GM19328 (cell line): Measurements from ENCODE around the gene KIF4B.
"Not testable (repeated sequence)": the region's sequence is repeated elsewhere in the genome, so short reads cannot be mapped to it uniquely, and the experiment has no call there.

ENCODE experiments used
- ATAC-seq: cut with Tn5 transposase; IDR thresholded peaks from one replicate; pipeline ENCODE4 v1.9.1; 2021; ENCODE audit warnings: mild to moderate bottlenecking, moderate library complexity; ENCODE audit not compliant: unreplicated experiment

The KIF4B gene

GRCh38 chr5:155004138-155004744 lies 9.3 kb upstream of the KIF4B start:
- ATAC-seq: no peak

GRCh38 chr5:155006265-155006664 lies 7.3 kb upstream of the KIF4B start:
- not testable (repeated sequence) for ATAC-seq

- no peak for ATAC-seq
Observed at GRCh38 chr5:155008669-155009068, 4.9 kb upstream of the KIF4B start.

- ATAC-seq: no peak
Observed at GRCh38 chr5:155010881-155011280, 2.7 kb upstream of the KIF4B start.

GRCh38 chr5:155015239-155015638 lies 1.7 kb downstream of the KIF4B start:
- ATAC-seq: no peak

- ATAC-seq: peak; percentile 98
Observed at GRCh38 chr5:155017610-155018009, 4.1 kb downstream of the KIF4B start.

GRCh38 chr5:155019601-155020226 lies 6.2 kb downstream of the KIF4B start:
- no peak for ATAC-seq

GRCh38 chr5:155021842-155022241 lies 8.3 kb downstream of the KIF4B start:
- no peak for ATAC-seq

GRCh38 chr5:155023320-155023719 lies 9.8 kb downstream of the KIF4B start:
- no peak for ATAC-seq

GRCh38 chr5:155024015-155024414 lies 10.5 kb downstream of the KIF4B start:
- ATAC-seq: no peak

GRCh38 chr5:155025895-155026294 lies 12.3 kb downstream of the KIF4B start:
- ATAC-seq: no peak

GRCh38 chr5:155027993-155028629 lies 14.6 kb downstream of the KIF4B start:
- ATAC-seq: no peak

GRCh38 chr5:155029240-155029639 lies 15.7 kb downstream of the KIF4B start:
- ATAC-seq: no peak

GRCh38 chr5:155034145-155034744 lies 20.7 kb downstream of the KIF4B start:
- ATAC-seq: not testable (repeated sequence)

GRCh38 chr5:155035087-155035486 lies 21.5 kb downstream of the KIF4B start:
- ATAC-seq: not testable (repeated sequence)

- ATAC-seq: no peak
Observed at GRCh38 chr5:155040984-155041653, 27.6 kb downstream of the KIF4B start.

- no peak for ATAC-seq
Observed at GRCh38 chr5:155044591-155044990, 31.0 kb downstream of the KIF4B start.

- ATAC-seq: no peak
Observed at GRCh38 chr5:155046591-155046990, 33.0 kb downstream of the KIF4B start.

GRCh38 chr5:155047818-155048217 lies 34.3 kb downstream of the KIF4B start:
- no peak for ATAC-seq

- ATAC-seq: no peak
Observed at GRCh38 chr5:155049569-155050383, 36.2 kb downstream of the KIF4B start.
